ENCODE measurements around the gene RASA1.

Gene RASA1

DNA sequence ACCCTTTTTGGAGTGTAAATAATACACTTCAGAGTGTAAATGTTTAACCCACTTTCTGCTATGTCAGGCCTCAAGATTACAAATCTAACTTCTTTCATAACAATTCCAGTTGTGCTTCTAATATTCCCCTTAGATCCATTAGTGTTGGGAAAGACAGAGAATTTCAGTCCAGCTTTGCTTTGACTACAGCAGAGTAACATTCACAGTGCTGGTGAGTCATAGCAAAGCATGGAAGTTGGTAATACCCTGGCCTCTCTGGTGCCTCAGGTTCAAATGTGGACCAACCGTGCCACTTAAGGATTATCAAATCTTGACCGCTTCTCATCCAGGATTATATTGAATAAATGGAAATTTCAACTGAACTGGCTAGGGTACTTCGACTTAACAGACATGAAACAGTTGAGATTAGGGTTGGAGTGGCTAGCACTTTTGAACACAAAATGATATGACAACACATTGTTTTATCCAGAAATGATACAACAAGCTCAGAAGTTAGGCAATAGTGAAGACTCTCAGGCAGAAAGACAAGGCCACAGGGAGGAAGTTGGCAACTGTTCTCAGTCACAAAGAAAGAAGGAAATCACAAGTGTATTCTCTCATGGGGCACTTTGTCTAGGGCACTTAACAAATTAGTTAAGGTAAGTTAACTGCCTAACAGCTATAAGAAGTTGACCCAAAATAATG is 24.4 kb upstream of the RASA1 start:
- H3K4me3 ChIP-seq (ENCODE audit: low read depth, low read length): no peak overlapping the region
- TF ChIP-seq, protein P1, sequence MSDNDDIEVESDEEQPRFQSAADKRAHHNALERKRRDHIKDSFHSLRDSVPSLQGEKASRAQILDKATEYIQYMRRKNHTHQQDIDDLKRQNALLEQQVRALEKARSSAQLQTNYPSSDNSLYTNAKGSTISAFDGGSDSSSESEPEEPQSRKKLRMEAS (IDR thresholded peaks at IDR 0.05; ENCODE audit: low read depth, low read length): no peak
- no peak for TF ChIP-seq POLR2A (IDR thresholded peaks at IDR 0.05; ENCODE audit: extremely low read depth, insufficient read length)
- TF ChIP-seq, protein P2, sequence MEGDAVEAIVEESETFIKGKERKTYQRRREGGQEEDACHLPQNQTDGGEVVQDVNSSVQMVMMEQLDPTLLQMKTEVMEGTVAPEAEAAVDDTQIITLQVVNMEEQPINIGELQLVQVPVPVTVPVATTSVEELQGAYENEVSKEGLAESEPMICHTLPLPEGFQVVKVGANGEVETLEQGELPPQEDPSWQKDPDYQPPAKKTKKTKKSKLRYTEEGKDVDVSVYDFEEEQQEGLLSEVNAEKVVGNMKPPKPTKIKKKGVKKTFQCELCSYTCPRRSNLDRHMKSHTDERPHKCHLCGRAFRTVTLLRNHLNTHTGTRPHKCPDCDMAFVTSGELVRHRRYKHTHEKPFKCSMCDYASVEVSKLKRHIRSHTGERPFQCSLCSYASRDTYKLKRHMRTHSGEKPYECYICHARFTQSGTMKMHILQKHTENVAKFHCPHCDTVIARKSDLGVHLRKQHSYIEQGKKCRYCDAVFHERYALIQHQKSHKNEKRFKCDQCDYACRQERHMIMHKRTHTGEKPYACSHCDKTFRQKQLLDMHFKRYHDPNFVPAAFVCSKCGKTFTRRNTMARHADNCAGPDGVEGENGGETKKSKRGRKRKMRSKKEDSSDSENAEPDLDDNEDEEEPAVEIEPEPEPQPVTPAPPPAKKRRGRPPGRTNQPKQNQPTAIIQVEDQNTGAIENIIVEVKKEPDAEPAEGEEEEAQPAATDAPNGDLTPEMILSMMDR (IDR thresholded peaks at IDR 0.05; ENCODE audit: low read depth, low read length): no peak
- TF ChIP-seq MYC (IDR thresholded peaks at IDR 0.05; ENCODE audit: low read depth, low read length): no peak
- peak; percentile 79 for DNase-seq (ENCODE audit: low read depth)

DNA sequence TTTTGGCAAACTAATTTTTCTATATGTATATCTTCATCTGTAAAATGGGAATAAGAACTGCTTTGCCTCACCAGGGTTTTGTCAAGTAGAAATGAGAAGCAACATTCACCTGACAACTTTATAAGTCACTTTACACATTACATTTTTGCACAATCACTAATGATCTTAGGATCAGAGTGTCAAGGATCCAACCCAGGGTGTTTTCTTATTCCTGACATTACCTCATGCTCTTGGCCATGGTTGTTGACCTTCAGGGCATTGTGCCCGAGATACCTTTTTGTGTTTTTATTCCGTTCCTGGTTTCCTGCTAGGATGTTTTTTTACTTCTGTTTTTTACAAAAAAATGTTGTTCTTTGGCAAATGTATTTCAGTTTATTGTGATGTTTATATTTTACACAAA is 22.2 kb upstream of the RASA1 start:
- TF ChIP-seq POLR2A (IDR thresholded peaks at IDR 0.05; ENCODE audit: extremely low read depth, insufficient read length): no peak
- TF ChIP-seq, protein P1 (IDR thresholded peaks at IDR 0.05; ENCODE audit: low read depth, low read length): no peak
- no peak for TF ChIP-seq MYC (IDR thresholded peaks at IDR 0.05; ENCODE audit: low read depth, low read length)
- TF ChIP-seq, protein P2 (IDR thresholded peaks at IDR 0.05; ENCODE audit: low read depth, low read length): no peak
- DNase-seq (ENCODE audit: low read depth): no peak
- H3K4me3 ChIP-seq (ENCODE audit: low read depth, low read length): no peak overlapping the region

DNA sequence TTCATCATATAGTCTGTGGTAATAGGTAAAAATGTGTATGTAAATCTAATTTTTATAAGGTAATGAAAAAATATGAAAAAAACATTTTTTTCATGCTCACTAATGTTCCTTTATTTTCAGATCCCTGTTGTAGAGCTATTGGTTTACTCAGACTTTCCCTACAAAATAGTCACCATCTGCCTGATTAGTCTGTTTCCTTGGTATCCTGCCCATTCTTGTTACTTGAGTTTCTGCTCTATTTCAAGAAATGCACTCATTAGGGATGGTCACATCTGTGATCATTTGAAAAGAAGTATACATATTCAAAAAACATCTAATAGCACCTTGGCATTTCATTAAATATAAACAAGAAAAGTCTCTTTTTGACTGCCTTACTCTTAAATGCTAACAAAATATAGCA is 21.6 kb upstream of the RASA1 start:
- DNase-seq (ENCODE audit: low read depth): no peak
- TF ChIP-seq MYC (IDR thresholded peaks at IDR 0.05; ENCODE audit: low read depth, low read length) (no peak), POLR2A (IDR thresholded peaks at IDR 0.05; ENCODE audit: extremely low read depth, insufficient read length) (no peak)
- TF ChIP-seq, protein P1 (IDR thresholded peaks at IDR 0.05; ENCODE audit: low read depth, low read length): no peak
- TF ChIP-seq, protein P2 (IDR thresholded peaks at IDR 0.05; ENCODE audit: low read depth, low read length): no peak
- no peak overlapping the region for H3K4me3 ChIP-seq (ENCODE audit: low read depth, low read length)

DNA sequence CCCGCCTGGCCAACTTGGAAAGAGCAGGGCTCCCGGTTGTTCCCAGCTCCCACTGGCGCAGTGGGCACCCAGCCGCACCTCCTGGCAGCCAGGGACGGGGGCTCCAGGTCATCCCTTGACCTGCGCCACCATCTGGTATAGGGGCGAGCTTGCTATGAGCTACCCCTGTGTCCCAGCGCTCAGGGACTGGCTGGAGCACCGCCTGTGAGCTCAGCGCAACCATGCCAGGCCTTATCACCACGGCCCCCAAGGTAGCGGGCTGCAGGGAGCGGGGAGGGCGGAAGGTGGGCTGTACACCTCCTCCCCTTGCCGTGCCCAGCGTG is 15.4 kb upstream of the RASA1 start:
- H3K4me3 ChIP-seq (ENCODE audit: low read depth, low read length): no peak overlapping the region
- DNase-seq (ENCODE audit: low read depth): no peak
- TF ChIP-seq, protein P1 (IDR thresholded peaks at IDR 0.05; ENCODE audit: low read depth, low read length): no peak
- TF ChIP-seq MYC (IDR thresholded peaks at IDR 0.05; ENCODE audit: low read depth, low read length): no peak

DNA sequence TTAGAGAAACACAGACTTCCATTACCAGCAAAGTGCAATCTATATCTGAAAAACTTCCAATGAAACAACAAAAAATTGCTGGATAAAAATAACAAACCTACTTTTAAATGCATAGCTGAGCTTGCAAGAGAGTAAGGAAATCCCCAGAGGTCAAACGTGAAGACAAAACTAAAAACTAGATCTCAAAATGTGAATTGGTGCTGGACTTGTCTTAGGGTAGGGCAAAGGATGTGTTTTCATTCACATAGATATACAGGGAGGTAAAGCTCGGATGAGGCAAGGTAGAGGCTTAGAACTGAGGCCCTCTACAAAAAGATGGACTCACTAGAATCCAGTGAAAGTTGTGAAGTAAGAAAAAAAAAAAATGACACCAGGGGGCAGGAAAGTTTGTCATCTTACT is 13.6 kb upstream of the RASA1 start:
- DNase-seq (ENCODE audit: low read depth): no peak
- TF ChIP-seq, protein P2 (IDR thresholded peaks at IDR 0.05; ENCODE audit: low read depth, low read length): no peak
- TF ChIP-seq, protein P1 (IDR thresholded peaks at IDR 0.05; ENCODE audit: low read depth, low read length): no peak
- TF ChIP-seq MYC (IDR thresholded peaks at IDR 0.05; ENCODE audit: low read depth, low read length) (no peak), POLR2A (IDR thresholded peaks at IDR 0.05; ENCODE audit: extremely low read depth, insufficient read length) (no peak)
- no peak overlapping the region for H3K4me3 ChIP-seq (ENCODE audit: low read depth, low read length)

DNA sequence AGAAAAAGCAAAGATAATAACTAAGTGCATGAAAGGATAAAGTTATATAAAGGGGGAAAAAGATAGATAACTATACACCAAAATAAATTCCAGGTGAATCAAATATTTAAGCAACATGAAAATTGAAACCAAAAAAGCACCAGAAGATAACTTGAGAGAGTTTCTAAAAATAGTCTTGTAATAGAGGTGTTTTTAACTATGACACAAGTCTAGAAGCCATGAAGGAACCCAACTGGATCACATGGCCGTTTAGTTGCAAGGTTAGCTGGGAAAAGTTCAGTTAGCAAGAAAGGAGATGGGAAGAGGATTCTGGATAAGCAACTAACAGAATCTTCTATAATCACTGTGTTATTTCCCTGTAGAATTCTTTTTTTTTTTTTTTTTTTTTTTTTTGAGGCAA is 9.2 kb upstream of the RASA1 start:
- DNase-seq (ENCODE audit: low read depth): no peak

More for the DNA sequence above, 9.2 kb upstream of the RASA1 start:
- no peak for TF ChIP-seq POLR2A (IDR thresholded peaks at IDR 0.05; ENCODE audit: extremely low read depth, insufficient read length)
- no peak for TF ChIP-seq MYC (IDR thresholded peaks at IDR 0.05; ENCODE audit: low read depth, low read length)
- TF ChIP-seq, protein P2 (IDR thresholded peaks at IDR 0.05; ENCODE audit: low read depth, low read length): no peak
- TF ChIP-seq, protein P1 (IDR thresholded peaks at IDR 0.05; ENCODE audit: low read depth, low read length): no peak
- no peak overlapping the region for H3K4me3 ChIP-seq (ENCODE audit: low read depth, low read length)
